GM12878 (cell line): ENCODE measurements around the gene IGF1R. TPM values are rescaled to one million over a fixed set of nuclear protein-coding genes. Genes with fewer than 3 reads are reported as not detected.

Experiments used
- ATAC-seq: fragments of 200-7000 bp; cut with Tn5 transposase; 3 replicates; pipeline ENCODE4 v1.9.1; 2020; ENCODE audit warnings: mild to moderate bottlenecking, moderate library complexity
- BruUV-seq: library from RNA; stranded (reverse); fragments of 400-500 nt; replicated peaks from 2 replicates; lab custom pipeline; 2021; lab: Mats Ljungman, UMichigan
- CTCF ChIA-PET: fragments of 300-600 bp; sonication (Branson Sonifier 250); formaldehyde crosslinking; extraction: SDS; loops from one replicate; lab custom pipeline; 2021; ENCODE audit warnings: inconsistent platforms; lab: Yijun Ruan, JAX
- POLR2A ChIA-PET: fragments of 350-600 bp; formaldehyde crosslinking; extraction: SDS; loops from one replicate; lab custom pipeline; 2021; ENCODE audit warnings: inconsistent platforms; lab: Charles Lee
- RAD21 ChIA-PET: fragments of 300-600 bp; sonication (Branson Sonifier 250); formaldehyde crosslinking; loops from one replicate; lab custom pipeline; 2023; ENCODE audit warnings: antibody characterized with exemption; ENCODE audit not compliant: unreplicated experiment; lab: Charles Lee
- SMC1A ChIA-PET: fragments of 300-600 bp; sonication (Branson Sonifier 250); formaldehyde crosslinking; loops from one replicate; lab custom pipeline; 2023; ENCODE audit not compliant: unreplicated experiment, uncharacterized antibody; lab: Charles Lee
- DNase-seq: peaks from one replicate; pipeline ENCODE4 v3.0.0-alpha.2; 2011; ENCODE audit warnings: low read depth, low spot score
- FAIRE-seq: peaks from 3 replicates; lab custom pipeline; 2011; peaks lifted over from hg19 to GRCh38; lab: Jason Lieb, UNC
- H2AFZ ChIP-seq: 2 replicates; pipeline ENCODE4 v1.6.0; 2011; ENCODE audit warnings: low read depth, low read length, control low read depth; ENCODE audit not compliant: control insufficient read depth
- H3K27ac ChIP-seq: 2 replicates; pipeline ENCODE4 v1.5.1; 2011; ENCODE audit warnings: control low read depth; ENCODE audit not compliant: control insufficient read depth, insufficient read depth
- H3K27me3 ChIP-seq, 2 experiments: replicated peaks in 1 of 2; 2 replicates each; pipeline versions ENCODE4 v1.6.0 to v1.6.1; 2011; ENCODE audit warnings: low read length in 1 of 2; ENCODE audit not compliant: control insufficient read depth in 2 of 2, insufficient read depth in 2 of 2
- H3K36me3 ChIP-seq, 2 experiments: 2 replicates each; pipeline ENCODE4 v1.5.1; 2011; ENCODE audit warnings: low read length in 1 of 2; ENCODE audit not compliant: control insufficient read depth in 2 of 2, insufficient read depth in 2 of 2
- H3K4me1 ChIP-seq: 2 replicates; pipeline ENCODE4 v1.6.1; 2011; ENCODE audit warnings: mild to moderate bottlenecking, low read length, moderate library complexity, mixed read lengths; ENCODE audit not compliant: control insufficient read depth, insufficient read depth
- H3K4me2 ChIP-seq: 2 replicates; pipeline ENCODE4 v1.6.0; 2011; ENCODE audit warnings: control low read depth; ENCODE audit not compliant: control insufficient read depth, insufficient read depth
- H3K4me3 ChIP-seq: fragments of 200-600 bp; sonication (generic); 2 replicates; pipeline ENCODE4 v1.5.1; 2016
- H3K79me2 ChIP-seq: 2 replicates; pipeline ENCODE4 v1.6.0; 2011; ENCODE audit warnings: low read length; ENCODE audit not compliant: control insufficient read depth, insufficient read depth
- H3K9ac ChIP-seq: 2 replicates; pipeline ENCODE4 v1.8.0; 2011; ENCODE audit warnings: low read length, control low read depth, mixed read lengths; ENCODE audit not compliant: control insufficient read depth, insufficient read depth
- H3K9me3 ChIP-seq: replicated peaks from 3 replicates; pipeline ENCODE4 v1.5.1; 2011; ENCODE audit warnings: mild to moderate bottlenecking, low read length; ENCODE audit not compliant: control insufficient read depth, insufficient read depth
- H4K20me1 ChIP-seq: 2 replicates; pipeline ENCODE4 v1.6.0; 2011; ENCODE audit not compliant: control insufficient read depth, insufficient read depth
- ATF2 ChIP-seq: IDR thresholded peaks from 2 replicates; pipeline ENCODE4 v1.6.1; 2012; ENCODE audit warnings: low read length, inconsistent platforms
- ETV6 ChIP-seq, 2 experiments: fragments of 450-650 bp in 1 of 2; IDR thresholded peaks in 1 of 2; conservative IDR thresholded peaks in 1 of 2; 2 replicates each; pipeline ENCODE4 v1.6.1; 2014; ENCODE audit warnings: antibody characterized with exemption in 1 of 2, borderline replicate concordance in 1 of 2, low read depth in 1 of 2, mild to moderate bottlenecking in 1 of 2, moderate library complexity in 1 of 2
- HCFC1 ChIP-seq: fragments of 150-350 bp; IDR thresholded peaks from 2 replicates; pipeline ENCODE4 v1.6.1; 2014; ENCODE audit warnings: low read length
- POLR2A ChIP-seq: IDR thresholded peaks from 2 replicates; pipeline ENCODE4 v1.6.1; 2011; ENCODE audit warnings: low read depth, mild to moderate bottlenecking, low read length
- RB1 ChIP-seq: fragments of 450-650 bp; formaldehyde crosslinking; IDR thresholded peaks from 2 replicates; pipeline ENCODE4 v1.6.1; 2017; ENCODE audit warnings: mild to moderate bottlenecking, borderline replicate concordance
- SUZ12 ChIP-seq: fragments of 200-600 bp; sonication (generic); IDR thresholded peaks from one replicate; pipeline ENCODE4 v1.6.1; 2018; ENCODE audit warnings: antibody characterized with exemption, mild to moderate bottlenecking; ENCODE audit not compliant: unreplicated experiment
- ZBTB33 ChIP-seq: fragments of 450-650 bp; IDR thresholded peaks from 2 replicates; pipeline ENCODE4 v1.6.1; 2017; ENCODE audit warnings: mild to moderate bottlenecking
- ZZZ3 ChIP-seq: IDR thresholded peaks from 2 replicates; pipeline ENCODE4 v1.6.1; 2011; ENCODE audit warnings: low read depth; ENCODE audit not compliant: control insufficient read depth, insufficient read length
- WGBS: methylation state at CpG from one replicate; pipeline ENCODE4 v1.1.6; 2016; ENCODE audit warnings: low lambda C conversion rate; ENCODE audit not compliant: insufficient replicate concordance, insufficient coverage; ENCODE audit errors: missing lambda C conversion rate; 5-methylcytosine and 5-hydroxymethylcytosine counted together
- in situ Hi-C: fragments of 300-500 bp; cut with MboI; formaldehyde crosslinking; loops from 9 replicates; pipeline ENCODE4 v1.14.3; 2018; ENCODE audit warnings: mixed read lengths
- intact Hi-C: fragments of 100-400 bp; cut with micrococcal nuclease; formaldehyde crosslinking; loops from one replicate; pipeline ENCODE4 v1.14.2; 2022; ENCODE audit not compliant: unreplicated experiment
- polyA plus RNA-seq, 11 experiments: library from polyadenylated mRNA; depleted of rRNA in 4 of 11; unstranded in 6 of 11; stranded (reverse) in 5 of 11; fragments of >200 nt; fragmentation: Nextera tagmentation in 4 of 11; fragmentation: Illumina TruSeq in 1 of 11; extraction: Ambion mirVana in 4 of 11; extraction: Trizol in 1 of 11; gene quantifications; 1 replicate in 1 of 11; 2 replicates in 10 of 11; pipeline versions ENCODE4 v1.2.1 to v1.2.3, GENCODE V29; 2011 to 2016; ENCODE audit warnings: inconsistent platforms in 2 of 11, missing spikeins in 2 of 11, low read depth in 1 of 11
- total RNA-seq, 4 experiments: library from RNA; depleted of rRNA in 3 of 4; stranded (reverse); fragments of >200 nt in 3 of 4; fragmentation: Illumina TruSeq in 1 of 4; extraction: Trizol in 1 of 4; gene quantifications; 2 replicates each; pipeline versions ENCODE4 v1.2.1 to v1.2.3, GENCODE V29; 2013 to 2021

IGF1R gene
- total and polyA plus RNA-seq, 10 of the 15 experiments (the other 5 are each of a cell fraction or from before 2014, with no cell fraction given) = 0.03 to 2.7 (median 0.66) TPM

GRCh38 chr15:98781838-98782237 is 133.5 kb downstream of the IGF1R start:
- no TSS peak for BruUV-seq
- TF ChIP-seq POLR2A (no peak), ATF2 (no peak), ETV6 (conservative IDR thresholded peaks at IDR 0.05 in 1 of 2, IDR thresholded peaks at IDR 0.05 in 1 of 2; ENCODE audit: borderline replicate concordance in 1 of 2, low read depth in 1 of 2) (no peak), ZZZ3 (no peak), RB1 (no peak), SUZ12 (no peak), HCFC1 (no peak), ZBTB33 (no peak)
- no peaks in the 10 kb centered on the region for H3K36me3 ChIP-seq
- H3K27ac ChIP-seq = no peak overlapping the region
- H3K9me3 ChIP-seq = no peaks in the 10 kb centered on the region
- H3K4me2 ChIP-seq = no peak overlapping the region
- RAD21 ChIA-PET = interaction anchor here (0.9 to 6.3 kb wide), 2 partner anchors 100 to 293 kb away, joined by 3 to 53 read pairs; no protein-coding TSS in a partner anchor
- no peak overlapping the region for H3K4me3 ChIP-seq
- no peak overlapping the region for H2AFZ ChIP-seq
- POLR2A ChIA-PET = no interaction called here
- no peaks in the 10 kb centered on the region for H3K27me3 ChIP-seq
- intact Hi-C loops (no loop called here), in situ Hi-C loops (no loop called here)
- peaks cover 10% of the 10 kb centered on the region; the same call in 1 of the 2 replicates for H3K4me1 ChIP-seq
- FAIRE-seq = no peak
- SMC1A ChIA-PET = interaction anchor here (0.9 to 4.9 kb wide), 9 partner anchors 8 to 297 kb away, joined by 3 to 40 read pairs (median 4); no protein-coding TSS in a partner anchor
- WGBS = 21% methylated on average over 1 of the region's 1 CpG
- CTCF ChIA-PET = interaction anchor here (0.6 to 7.1 kb wide), 6 partner anchors 10 to 296 kb away, joined by 3 to 119 read pairs (median 8); no protein-coding TSS in a partner anchor
- ATAC-seq = no peak
- no peak for DNase-seq
- no peak overlapping the region for H3K9ac ChIP-seq
- H4K20me1 ChIP-seq = no peaks in the 10 kb centered on the region
- H3K79me2 ChIP-seq = no peaks in the 10 kb centered on the region
